Measurements from ENCODE around the gene MALRD1.

- TF ChIP-seq CTCF (conservative IDR thresholded peaks at IDR 0.05 in 1 of 2, IDR thresholded peaks at IDR 0.05 in 1 of 2; ENCODE audit: extremely low read depth in 1 of 2, insufficient read depth in 1 of 2, low read depth in 1 of 2, low read length in 2 of 2) (no peak), EZH2 (IDR thresholded peaks at IDR 0.05; ENCODE audit: borderline replicate concordance, low read length) (no peak)
Measured at GRCh38 chr10:19283786-19284185, 235.2 kb downstream of the MALRD1 start.
